GM18517 (cell line): Measurements from ENCODE around the gene DRG1.
"Not testable (repeated sequence)": the region's sequence is repeated elsewhere in the genome, so short reads cannot be mapped to it uniquely, and the experiment has no call there.

Experiments used
- ATAC-seq: cut with Tn5 transposase; IDR thresholded peaks from one replicate; pipeline ENCODE4 v1.9.1; 2021; ENCODE audit warnings: mild to moderate bottlenecking, moderate library complexity; ENCODE audit not compliant: unreplicated experiment

Gene DRG1

DNA sequence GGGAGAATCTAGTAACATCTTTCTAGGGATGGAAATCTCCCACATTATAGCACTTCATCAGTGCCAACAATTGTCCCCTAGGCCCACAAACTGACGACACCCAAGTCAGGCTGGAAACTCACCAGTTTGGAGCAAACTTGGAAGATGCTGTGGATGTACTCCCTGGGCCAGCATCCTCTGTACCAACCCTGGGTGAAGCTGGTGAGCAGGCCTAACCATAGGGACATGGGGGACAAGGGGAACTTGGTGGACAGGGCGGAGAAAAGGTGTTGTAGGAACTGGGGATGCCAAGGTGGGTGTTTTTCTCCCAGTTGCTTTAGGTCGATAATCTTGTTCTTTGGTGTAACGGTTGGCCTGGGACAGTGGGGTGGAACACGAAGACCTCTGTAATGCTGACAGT, 42.2 kb downstream of the DRG1 start:
- no peak for ATAC-seq

DNA sequence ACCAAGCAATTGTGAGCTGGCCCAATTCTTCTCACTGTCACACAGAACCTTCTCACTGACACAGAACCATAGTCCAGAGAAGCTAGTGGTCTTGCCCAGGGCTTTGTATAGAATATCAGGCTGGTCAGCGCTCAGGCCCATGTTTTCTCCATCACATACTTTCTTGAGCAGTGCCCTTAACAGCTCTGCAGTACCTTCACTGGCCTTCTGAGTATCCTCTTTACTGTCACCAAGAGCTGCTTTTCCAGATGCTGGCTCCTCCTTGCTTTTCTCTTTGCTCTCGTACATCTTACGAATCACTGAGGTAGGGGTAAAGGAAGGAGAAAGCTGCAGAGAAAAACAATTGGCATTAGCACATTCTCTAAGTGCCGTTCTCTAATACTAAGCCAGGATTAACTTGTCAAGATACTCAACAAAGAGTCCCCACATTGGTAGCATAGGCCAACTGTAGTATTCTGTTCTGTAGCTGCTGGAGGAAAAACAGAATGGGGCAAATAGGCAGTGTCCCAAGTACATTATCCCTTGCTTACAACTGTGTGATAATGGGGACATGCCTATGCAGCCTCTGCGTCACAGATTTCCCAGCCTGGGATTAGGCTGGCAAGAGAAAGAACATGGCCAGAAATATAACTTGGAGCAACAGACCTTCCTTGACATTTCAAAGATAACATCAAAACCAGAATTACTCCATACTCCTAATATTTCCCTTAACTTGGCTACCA, 43.5 kb downstream of the DRG1 start:
- no peak for ATAC-seq

DNA sequence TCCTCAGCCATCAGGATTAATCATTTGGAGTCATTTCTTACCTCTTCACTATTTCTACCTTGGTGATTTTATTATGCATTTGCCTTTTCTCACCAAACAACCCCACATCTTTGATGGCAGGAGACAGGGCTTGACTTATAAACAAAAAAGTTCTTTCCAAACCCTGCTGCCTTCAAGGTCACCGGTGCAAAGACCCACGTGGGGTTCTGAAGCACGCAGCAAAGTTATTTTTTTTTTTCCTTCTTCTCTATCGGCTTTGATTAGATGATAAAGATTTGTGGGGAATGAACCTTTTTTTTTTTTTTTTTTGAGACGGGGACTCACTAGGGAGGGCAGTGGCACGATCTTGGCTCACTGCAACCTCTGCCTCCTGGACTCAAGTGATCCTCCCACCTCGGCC, 44.1 kb downstream of the DRG1 start:
- no peak for ATAC-seq

DNA sequence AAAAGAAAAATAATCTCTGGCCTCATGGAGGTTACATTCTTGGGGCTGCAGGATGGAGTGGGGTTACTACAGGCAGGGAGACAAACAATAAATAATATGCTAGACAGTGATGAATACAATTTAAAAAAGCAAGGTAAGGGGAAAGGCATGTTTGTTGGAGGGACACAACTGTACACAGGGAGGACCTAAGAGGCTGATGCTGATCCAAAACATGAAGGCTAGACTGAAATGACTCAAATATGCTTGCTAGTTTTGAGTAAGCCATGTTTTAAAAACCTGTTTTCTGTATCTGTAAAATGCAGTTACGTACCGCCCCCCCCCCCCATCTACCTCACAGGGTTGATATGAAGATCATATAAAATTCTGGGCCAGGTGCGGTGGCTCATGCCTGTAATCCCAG, 46.2 kb downstream of the DRG1 start:
- no peak for ATAC-seq

DNA sequence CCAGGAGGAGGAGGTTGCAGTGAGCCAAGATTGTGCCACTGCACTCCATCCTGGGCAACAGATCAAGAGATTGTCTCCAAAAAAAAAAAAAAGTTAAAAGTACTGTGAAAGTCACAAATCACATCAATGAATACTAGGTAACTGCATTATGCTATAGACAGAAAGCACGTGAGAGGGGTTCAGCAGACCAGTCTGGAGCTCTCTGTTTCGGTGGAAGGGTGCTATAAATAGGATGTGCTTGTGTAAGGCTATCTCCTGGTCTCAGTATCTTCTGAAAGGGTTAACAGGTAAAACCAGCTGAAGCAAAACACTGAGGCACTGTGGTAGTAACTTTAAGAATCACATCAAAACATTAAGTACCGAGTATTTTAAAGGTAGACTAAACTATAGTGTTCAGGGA, 46.8 kb downstream of the DRG1 start:
- ATAC-seq = no peak

DNA sequence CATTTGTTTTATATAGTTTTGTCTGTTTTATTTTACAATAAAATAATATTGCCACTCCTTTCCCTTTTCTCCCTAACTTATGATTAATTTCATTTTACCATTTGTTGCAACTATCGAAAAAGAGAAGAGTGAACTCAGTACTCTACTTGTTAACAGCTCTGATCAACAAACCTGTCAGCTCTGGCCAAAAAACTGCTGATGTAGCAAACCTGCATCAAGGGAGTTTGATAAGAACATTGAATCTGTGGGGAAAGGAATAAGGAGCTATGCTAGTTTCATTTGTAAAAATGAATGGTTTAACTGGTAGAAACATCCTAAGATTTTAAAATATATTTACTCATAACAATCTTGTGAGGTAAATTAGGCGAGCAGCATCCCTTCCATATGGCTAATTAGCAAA, 47.4 kb downstream of the DRG1 start:
- no peak for ATAC-seq

DNA sequence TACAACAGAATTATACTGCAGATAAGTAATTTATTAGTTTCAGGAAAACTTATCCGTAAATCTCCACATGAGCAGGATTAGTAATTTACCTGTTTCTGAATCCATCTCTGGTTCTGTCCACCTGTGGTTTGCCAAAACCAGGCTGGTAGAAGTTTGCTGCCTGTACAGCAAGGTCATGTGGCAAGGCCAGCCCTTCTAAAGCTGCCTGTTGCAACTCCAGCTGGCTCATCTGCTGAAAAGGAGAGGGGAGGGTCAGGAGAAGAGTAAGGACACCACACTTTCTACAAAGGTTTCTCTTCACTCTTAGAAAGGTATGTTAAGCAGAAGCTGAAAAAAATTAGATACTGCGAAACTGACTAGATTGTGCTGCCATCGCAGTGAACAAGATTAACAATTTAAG, 47.9 kb downstream of the DRG1 start:
- ATAC-seq = no peak

DNA sequence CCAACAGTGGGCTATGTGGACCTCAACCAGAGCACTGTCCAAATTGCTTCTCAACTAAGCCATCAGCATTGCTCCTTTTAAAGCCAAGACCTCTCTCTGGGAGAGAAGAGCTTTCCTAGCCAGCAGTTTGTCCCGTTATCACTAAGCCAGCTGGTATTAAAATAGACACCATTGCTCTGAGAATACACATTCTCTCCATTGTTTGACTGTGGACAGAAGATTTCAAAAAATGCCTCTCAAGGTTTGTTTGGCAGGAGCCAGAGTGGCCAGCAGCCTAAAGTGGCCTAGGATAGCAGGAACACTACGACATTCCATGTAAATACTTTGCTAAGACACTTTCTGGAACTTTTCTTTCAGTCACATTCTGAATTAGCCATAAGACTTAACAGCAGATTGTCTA, 49.0 kb downstream of the DRG1 start:
- no peak for ATAC-seq

DNA sequence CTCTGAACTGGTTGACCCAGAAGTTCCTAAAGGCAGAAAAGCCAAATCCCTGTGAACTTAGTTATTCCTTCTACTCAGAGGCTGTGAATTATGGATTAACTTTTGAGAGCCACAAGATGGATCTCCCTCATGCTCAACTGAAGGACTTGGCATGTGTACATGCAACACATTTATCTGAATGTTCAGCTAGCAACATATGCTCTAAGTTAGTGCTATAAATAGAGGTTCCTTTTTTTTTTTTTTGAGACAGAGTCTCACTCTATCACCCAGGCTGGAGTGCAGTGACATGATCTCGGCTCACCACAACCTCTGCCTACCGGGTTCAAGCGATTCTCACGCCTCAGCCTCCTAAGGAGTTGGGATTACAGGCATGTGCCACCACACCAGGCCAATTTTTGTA, 50.1 kb downstream of the DRG1 start:
- ATAC-seq = no peak

DNA sequence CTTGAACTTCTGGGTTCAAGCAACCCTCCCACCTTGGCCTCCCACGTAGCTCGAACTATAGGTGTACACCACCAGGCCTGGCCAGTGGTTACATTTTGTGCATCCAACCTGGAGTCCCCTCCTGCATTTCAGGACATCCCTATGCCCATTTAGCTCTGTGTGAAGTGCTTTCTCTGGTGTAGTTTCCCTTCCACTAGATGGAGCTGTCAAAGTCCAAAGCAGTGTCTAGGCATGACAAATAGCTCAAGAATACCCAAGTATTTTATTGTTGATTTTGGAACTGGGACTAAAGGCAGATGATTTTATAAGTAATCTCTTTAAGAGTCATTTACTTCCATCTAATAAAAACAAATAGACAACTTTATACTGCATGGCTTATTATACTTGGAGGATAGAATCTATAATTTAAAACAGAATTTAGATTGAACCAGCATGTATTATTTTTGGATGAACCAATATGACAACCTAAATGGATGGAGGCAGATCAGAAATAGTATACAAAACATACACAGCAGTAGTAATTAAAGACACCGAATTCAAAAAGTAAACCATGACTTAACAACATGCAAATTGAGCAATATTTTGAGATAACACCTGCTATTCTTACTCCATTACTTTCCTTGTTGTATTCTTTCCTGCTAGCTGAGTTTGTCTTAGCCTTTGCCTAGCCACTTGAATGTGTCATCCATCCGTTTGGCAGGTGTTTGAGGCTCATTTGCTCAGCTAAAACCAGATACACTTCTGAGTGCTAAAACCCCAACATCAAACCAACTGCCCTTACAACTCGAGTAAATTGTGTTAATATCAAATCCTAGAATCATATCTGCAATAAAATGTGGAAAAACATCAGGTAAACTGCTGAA, 52.5 kb downstream of the DRG1 start:
- ATAC-seq = no peak

DNA sequence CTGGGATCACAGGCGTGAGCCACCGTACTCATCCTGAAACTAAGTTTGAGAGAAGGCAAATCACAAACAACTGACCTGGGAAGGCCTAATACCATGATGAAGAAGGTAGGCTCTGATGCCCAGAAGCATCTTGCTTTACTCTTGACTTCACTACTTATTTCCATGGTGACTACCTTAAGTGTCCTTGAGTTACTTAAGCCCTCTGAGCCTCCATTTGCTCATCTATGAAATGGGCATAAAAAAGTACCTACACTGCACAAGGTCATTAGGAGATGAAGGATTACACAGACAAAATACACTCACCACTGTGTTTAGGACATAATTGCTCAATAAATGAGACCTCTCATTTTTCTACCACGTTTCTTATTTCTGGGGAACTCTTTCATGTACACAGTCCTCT, 62.3 kb downstream of the DRG1 start:
- ATAC-seq = no peak

DNA sequence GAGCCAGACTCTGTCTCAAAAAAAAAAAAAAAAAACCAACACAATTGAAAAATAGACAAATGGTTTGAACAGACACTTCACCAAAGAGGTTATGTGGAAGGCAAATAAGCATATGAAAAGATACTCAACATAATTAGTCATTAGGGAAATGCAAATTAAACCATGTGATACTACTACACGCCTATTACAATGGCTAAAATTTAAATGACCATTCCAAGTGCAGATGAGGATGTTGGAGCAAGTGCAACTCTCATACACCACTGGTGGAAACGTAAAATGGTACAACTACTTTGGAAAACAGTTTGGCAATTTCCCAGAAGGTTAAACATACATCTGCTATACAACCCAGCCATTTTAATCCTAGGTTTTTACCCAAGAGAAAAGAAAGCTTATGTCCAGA, 65.9 kb downstream of the DRG1 start:
- no peak for ATAC-seq

DNA sequence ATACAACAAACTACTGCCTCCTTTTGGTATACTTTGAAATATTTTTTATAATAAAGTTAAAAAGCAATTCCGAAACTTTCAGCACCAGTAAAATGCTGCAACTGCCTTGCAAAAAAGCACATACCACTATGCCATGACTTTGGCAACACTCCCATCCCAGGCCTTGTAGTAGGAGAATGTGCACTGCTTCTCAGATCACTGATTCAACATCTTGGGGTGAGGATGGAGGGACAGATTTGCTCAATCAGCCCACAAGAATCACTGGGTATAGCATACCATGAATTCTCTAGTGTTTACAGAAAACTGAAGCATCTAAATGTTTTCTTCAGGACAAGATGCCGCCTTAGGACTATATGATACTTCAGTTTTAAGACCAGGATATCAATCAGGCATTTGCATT, 75.3 kb downstream of the DRG1 start:
- no peak for ATAC-seq

DNA sequence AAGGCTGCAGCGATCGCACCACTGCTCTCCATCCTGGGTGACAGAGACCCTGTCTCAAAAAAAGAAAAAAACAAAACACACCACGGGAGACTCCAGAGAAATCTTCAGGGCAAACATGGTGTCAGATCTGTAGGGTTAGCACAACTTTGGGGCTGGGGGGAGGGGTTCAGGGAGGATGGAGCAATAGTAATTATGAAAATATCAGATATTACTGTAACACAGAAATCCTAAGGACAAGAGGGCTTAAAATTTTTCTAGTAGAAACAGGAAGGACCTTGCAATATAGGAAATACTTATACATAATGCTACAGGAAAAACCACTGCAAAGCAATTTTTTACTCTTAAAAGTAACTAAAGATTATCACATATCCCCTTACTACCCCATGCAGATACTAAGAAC, 76.4 kb downstream of the DRG1 start:
- no peak for ATAC-seq

DNA sequence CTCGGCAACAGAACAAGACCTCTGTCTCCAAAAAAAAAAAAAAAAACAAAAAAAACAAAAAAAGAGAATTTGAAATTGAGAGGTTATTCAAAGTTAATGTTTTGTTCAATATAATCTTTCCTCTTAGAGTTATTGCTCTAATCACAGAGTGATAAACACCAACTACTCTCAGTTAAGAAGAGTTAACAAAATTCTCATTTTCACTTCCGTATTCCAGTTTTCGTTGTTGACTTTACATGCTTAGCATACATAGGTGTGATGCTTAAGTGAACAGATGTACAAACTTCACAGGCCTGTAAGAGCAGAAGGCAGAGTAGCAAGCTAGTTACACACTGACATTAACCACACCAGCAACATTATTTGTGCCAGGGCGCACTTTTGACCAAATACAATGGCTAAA, 77.9 kb downstream of the DRG1 start:
- no peak for ATAC-seq

DNA sequence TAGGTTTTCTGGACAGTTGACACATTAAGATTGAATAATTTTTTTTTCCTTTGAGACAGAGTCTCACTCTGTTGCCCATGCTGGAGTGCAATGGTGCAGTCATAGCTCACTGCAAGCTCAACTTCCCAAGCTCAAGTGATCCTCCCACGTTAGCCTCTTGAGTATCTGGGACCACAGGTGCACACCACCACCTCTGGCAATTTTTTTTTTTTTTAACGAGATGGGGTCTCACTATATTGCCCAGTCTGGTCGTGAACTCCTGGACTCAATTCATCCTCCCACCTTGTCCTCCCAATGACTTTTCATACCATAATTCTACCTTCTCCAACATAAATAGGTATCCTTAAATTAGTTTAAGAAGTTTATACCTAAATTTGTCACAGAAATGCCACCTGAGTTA, 81.7 kb downstream of the DRG1 start:
- no peak for ATAC-seq

DNA sequence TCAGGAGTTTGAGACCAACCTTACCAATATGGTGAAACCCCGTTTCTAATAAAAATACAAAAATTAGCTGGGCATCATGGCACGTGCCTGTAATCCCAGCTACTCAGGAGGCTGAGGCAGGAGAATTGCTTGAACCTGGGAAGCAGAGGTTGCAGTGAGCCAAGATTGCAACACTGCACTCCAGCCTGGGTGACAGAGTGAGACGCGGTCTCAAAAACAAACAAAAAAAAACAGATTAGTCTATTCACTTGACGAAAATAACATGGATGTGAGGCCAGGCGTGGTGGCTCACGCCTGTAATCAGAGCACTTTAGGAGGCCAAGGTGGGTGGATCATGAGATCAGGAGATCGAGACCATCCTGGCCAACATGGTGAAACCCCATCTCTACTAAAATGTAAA, 83.1 kb downstream of the DRG1 start:
- ATAC-seq = not testable (repeated sequence)
